Activated CD4-positive, alpha-beta T cell treated with anti-CD3 and anti-CD28 coated beads, Interleukin-2, amount 10 ng/mL, durations not matched to agents 24 days and 14 days (primary cell): ENCODE measurements around the gene ZBTB48. TPM values are rescaled to one million over a fixed set of nuclear protein-coding genes. Genes with fewer than 3 reads are reported as not detected.

ENCODE experiments used
- DNase-seq: peaks from one replicate; pipeline ENCODE4 v3.0.0; 2022
- H3K27ac Mint-ChIP-seq: one replicate; pipeline ENCODE4 v1.8.0; 2022; ENCODE audit warnings: mild to moderate bottlenecking, mixed read lengths
- H3K27me3 Mint-ChIP-seq: one replicate; pipeline ENCODE4 v1.8.0; 2022; ENCODE audit warnings: mixed read lengths
- H3K36me3 Mint-ChIP-seq: one replicate; pipeline ENCODE4 v1.8.0; 2022; ENCODE audit warnings: low read depth, mild to moderate bottlenecking, mixed read lengths
- H3K4me1 Mint-ChIP-seq: one replicate; pipeline ENCODE4 v1.8.0; 2021; ENCODE audit warnings: mixed read lengths
- H3K4me3 Mint-ChIP-seq: one replicate; pipeline ENCODE4 v1.8.0; 2022; ENCODE audit warnings: mild to moderate bottlenecking, moderate library complexity, mixed read lengths
- H3K9me3 Mint-ChIP-seq: one replicate; pipeline ENCODE4 v1.8.0; 2021; ENCODE audit warnings: mixed read lengths
- intact Hi-C: fragments of 100-400 bp; cut with micrococcal nuclease; formaldehyde crosslinking; loops from one replicate; pipeline ENCODE4 v1.15.1; 2023
- total RNA-seq: library from RNA; stranded (reverse); gene quantifications from 2 replicates; pipeline ENCODE4 v1.2.3, GENCODE V29; 2022

The ZBTB48 gene
- 32.9 and 37.8 TPM in 2 replicates for total RNA-seq

DNA sequence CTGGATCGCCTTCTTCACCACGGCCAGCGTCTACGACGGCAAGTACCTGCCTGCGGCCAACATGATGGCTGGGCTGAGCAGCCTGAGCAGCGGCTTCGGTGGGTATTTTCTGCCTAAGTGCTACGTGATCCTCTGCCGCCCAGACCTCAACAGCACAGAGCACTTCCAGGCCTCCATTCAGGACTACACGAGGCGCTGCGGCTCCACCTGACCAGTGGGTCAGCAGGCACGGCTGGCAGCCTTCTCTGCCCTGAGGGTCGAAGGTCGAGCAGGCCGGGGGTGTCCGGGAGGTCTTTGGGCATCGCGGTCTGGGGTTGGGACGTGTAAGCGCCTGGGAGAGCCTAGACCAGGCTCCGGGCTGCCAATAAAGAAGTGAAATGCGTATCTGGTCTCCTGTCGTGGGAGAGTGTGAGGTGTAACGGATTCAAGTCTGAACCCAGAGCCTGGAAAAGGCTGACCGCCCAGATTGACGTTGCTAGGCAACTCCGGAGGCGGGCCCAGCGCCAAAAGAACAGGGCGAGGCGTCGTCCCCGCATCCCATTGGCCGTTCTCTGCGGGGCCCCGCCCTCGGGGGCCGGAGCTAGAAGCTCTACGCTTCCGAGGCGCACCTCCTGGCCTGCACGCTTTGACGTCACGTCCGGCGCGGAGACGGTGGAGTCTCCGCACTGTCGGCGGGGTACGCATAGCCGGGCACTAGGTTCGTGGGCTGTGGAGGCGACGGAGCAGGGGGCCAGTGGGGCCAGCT is at the start of gene ZBTB48:
Gene ZBTB48, plus strand, starts transcription at position 621 of the 745 bp plus-strand sequence. CDS start 616 bp downstream, outside the sequence.
- DNase-seq: peak; percentile 99
- Mint-ChIP-seq H3K9me3 (no peaks in the 10 kb centered on the region), H3K4me1 (peaks cover 24% of the 10 kb centered on the region), H3K4me3 (peak within 1 kb of the TSS; percentile 96), H3K27me3 (no peaks in the 10 kb centered on the region), H3K27ac (peak within 1 kb of the TSS; percentile 93), H3K36me3 (peaks cover 7% of the 10 kb centered on the region)
- intact Hi-C loops: loop anchor here (1.0 kb wide), 2 partner anchors 22 to 25 kb away; partner anchors contain the start of gene NOL9

- Mint-ChIP-seq H3K9me3 (no peaks in the 10 kb centered on the region), H3K27ac (no peak overlapping the region), H3K36me3 (peaks cover 59% of the 10 kb centered on the region), H3K27me3 (no peaks in the 10 kb centered on the region), H3K4me1 (peaks cover 3% of the 10 kb centered on the region), H3K4me3 (no peak overlapping the region)
- no peak for DNase-seq
- intact Hi-C loops: no loop called here
Measured at GRCh38 chr1:6530504-6531160, 49.2 kb upstream of the ZBTB48 start.

- H3K27ac Mint-ChIP-seq: no peak overlapping the region
- no peaks in the 10 kb centered on the region for H3K27me3 Mint-ChIP-seq
- DNase-seq: no peak
- peaks cover 3% of the 10 kb centered on the region for H3K4me1 Mint-ChIP-seq
- H3K9me3 Mint-ChIP-seq: no peaks in the 10 kb centered on the region
- intact Hi-C loops: no loop called here
- no peak overlapping the region for H3K4me3 Mint-ChIP-seq
- H3K36me3 Mint-ChIP-seq: peaks cover 53% of the 10 kb centered on the region
Measured at GRCh38 chr1:6531996-6532395, 47.8 kb upstream of the ZBTB48 start.

DNA sequence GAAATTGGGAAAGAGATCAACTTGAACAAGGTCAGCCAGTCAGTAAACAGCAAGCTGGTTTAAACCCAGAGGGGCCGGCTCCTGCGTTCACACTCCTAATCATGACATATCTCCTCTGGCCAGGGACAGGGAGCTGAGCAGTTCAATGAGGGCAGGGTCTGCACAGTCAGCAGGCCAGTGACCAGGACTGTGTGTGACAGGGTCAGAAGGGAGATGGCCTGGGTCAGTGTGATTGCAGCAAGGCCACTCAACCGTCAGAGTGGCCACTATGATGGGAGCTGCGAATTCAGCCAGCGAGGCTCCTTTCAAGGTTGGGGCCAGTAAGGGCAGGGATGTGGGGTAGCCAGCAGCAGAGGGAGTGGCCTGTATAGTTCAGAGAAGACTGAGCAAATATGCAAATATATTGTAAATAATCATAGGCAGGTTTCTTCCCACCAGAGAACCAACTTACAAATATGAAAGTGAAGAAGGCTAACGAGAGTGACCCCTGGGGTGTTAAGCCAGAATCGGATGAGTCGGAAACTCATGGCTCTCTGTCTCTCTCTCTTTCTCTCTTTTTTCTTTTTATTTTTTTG is 45.5 kb upstream of the ZBTB48 start:
- intact Hi-C loops: no loop called here
- Mint-ChIP-seq H3K4me3 (no peak overlapping the region), H3K9me3 (no peaks in the 10 kb centered on the region), H3K27ac (no peak overlapping the region), H3K4me1 (peaks cover 3% of the 10 kb centered on the region), H3K36me3 (peaks cover 39% of the 10 kb centered on the region), H3K27me3 (no peaks in the 10 kb centered on the region)
- DNase-seq: no peak

DNA sequence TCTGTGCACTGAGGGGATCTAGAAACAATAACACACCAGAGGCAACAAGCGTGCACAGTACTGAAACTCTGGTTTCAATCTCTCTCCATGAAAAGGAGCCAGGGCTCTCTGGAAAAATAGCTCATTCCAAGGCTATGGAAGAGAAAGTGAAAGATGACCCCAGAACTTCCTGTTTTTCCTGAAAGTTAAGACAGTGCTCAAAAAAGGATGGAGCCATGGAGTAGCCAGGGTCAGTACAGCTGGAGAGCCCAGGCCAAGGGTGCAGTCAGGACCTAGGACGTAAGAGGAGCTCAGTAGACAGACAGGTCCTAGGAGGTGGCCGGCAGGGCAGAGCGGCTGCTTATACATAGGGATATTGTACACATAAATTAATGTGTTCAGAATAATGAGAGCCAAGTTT is 44.6 kb upstream of the ZBTB48 start:
- H3K4me3 Mint-ChIP-seq: no peak overlapping the region
- H3K27ac Mint-ChIP-seq: no peak overlapping the region
- peaks cover 5% of the 10 kb centered on the region for H3K4me1 Mint-ChIP-seq
- peaks cover 40% of the 10 kb centered on the region for H3K36me3 Mint-ChIP-seq
- no peak for DNase-seq
- H3K27me3 Mint-ChIP-seq: no peaks in the 10 kb centered on the region
- H3K9me3 Mint-ChIP-seq: no peaks in the 10 kb centered on the region
- intact Hi-C loops: no loop called here

- peaks cover 36% of the 10 kb centered on the region for H3K36me3 Mint-ChIP-seq
- intact Hi-C loops: no loop called here
- peaks cover 5% of the 10 kb centered on the region for H3K4me1 Mint-ChIP-seq
- H3K9me3 Mint-ChIP-seq: no peaks in the 10 kb centered on the region
- no peaks in the 10 kb centered on the region for H3K27me3 Mint-ChIP-seq
- no peak overlapping the region for H3K4me3 Mint-ChIP-seq
- H3K27ac Mint-ChIP-seq: no peak overlapping the region
- no peak for DNase-seq
Measured at GRCh38 chr1:6536291-6536690, 43.5 kb upstream of the ZBTB48 start.

- Mint-ChIP-seq H3K27me3 (no peaks in the 10 kb centered on the region), H3K4me3 (no peak overlapping the region), H3K27ac (no peak overlapping the region), H3K9me3 (no peaks in the 10 kb centered on the region), H3K4me1 (peaks cover 5% of the 10 kb centered on the region), H3K36me3 (peaks cover 25% of the 10 kb centered on the region)
- intact Hi-C loops: no loop called here
- no peak for DNase-seq
Measured at GRCh38 chr1:6538956-6539355, 40.8 kb upstream of the ZBTB48 start.

GRCh38 chr1:6544831-6545230 is 35.0 kb upstream of the ZBTB48 start:
- peak overlapping the region; percentile 46 for H3K4me3 Mint-ChIP-seq
- peaks cover 25% of the 10 kb centered on the region for H3K4me1 Mint-ChIP-seq
- H3K36me3 Mint-ChIP-seq: peaks cover 55% of the 10 kb centered on the region
- DNase-seq: no peak
- intact Hi-C loops: no loop called here
- no peaks in the 10 kb centered on the region for H3K27me3 Mint-ChIP-seq
- peak overlapping the region; percentile 43 for H3K27ac Mint-ChIP-seq
- no peaks in the 10 kb centered on the region for H3K9me3 Mint-ChIP-seq

GRCh38 chr1:6545276-6546112 is 34.3 kb upstream of the ZBTB48 start:
- DNase-seq: peak; percentile 67
- intact Hi-C loops: no loop called here
- no peaks in the 10 kb centered on the region for H3K27me3 Mint-ChIP-seq
- peak overlapping the region; percentile 46 for H3K4me3 Mint-ChIP-seq
- H3K9me3 Mint-ChIP-seq: no peaks in the 10 kb centered on the region
- peaks cover 58% of the 10 kb centered on the region for H3K36me3 Mint-ChIP-seq
- peak overlapping the region; percentile 43 for H3K27ac Mint-ChIP-seq
- H3K4me1 Mint-ChIP-seq: peaks cover 27% of the 10 kb centered on the region

DNA sequence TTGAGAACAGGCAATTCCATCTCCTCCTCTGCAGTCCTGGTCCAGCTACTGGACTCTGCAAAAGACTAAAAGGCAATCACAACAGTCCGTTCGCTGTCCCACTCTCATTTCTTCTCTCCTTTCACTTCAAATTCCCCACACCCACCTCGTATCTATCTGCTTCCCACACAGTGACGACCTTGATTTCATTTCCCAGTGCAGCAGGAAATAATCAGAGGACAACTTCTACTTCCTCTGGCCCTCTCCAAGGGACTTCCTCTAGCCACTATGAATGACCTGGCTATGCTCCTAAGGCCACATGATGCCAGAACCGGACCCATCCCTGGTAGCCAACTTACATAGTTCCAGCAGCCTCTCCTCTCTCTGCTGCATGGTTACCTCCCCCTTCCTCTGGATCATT is 33.5 kb upstream of the ZBTB48 start:
- no peak for DNase-seq
- Mint-ChIP-seq H3K4me1 (peaks cover 27% of the 10 kb centered on the region), H3K36me3 (peaks cover 55% of the 10 kb centered on the region), H3K27ac (peak overlapping the region; percentile 69), H3K9me3 (no peaks in the 10 kb centered on the region), H3K4me3 (peak overlapping the region; percentile 46), H3K27me3 (no peaks in the 10 kb centered on the region)
- intact Hi-C loops: no loop called here

- Mint-ChIP-seq H3K9me3 (no peaks in the 10 kb centered on the region), H3K4me1 (peaks cover 29% of the 10 kb centered on the region), H3K27ac (peak overlapping the region; percentile 46), H3K27me3 (no peaks in the 10 kb centered on the region), H3K4me3 (no peak overlapping the region), H3K36me3 (peaks cover 49% of the 10 kb centered on the region)
- no peak for DNase-seq
- intact Hi-C loops: no loop called here
Measured at GRCh38 chr1:6547301-6547700, 32.5 kb upstream of the ZBTB48 start.

- no peaks in the 10 kb centered on the region for H3K27me3 Mint-ChIP-seq
- H3K4me1 Mint-ChIP-seq: peaks cover 16% of the 10 kb centered on the region
- peak within 1 kb of the TSS; percentile 85 for H3K4me3 Mint-ChIP-seq
- peak within 1 kb of the TSS; percentile 75 for H3K27ac Mint-ChIP-seq
- peak; percentile 99 for DNase-seq
- H3K36me3 Mint-ChIP-seq: peaks cover 8% of the 10 kb centered on the region
- H3K9me3 Mint-ChIP-seq: no peaks in the 10 kb centered on the region
- intact Hi-C loops: loop anchor here (1.0 to 5.0 kb wide), 6 partner anchors 25 to 147 kb away; partner anchors contain the start of genes DNAJC11, PLEKHG5 and ZBTB48
Measured at GRCh38 chr1:6554031-6554906, 25.5 kb upstream of the ZBTB48 start, which contains the start of gene NOL9. TSS of gene NOL9 (minus strand) at chr1:6554513. CDS start at chr1:6554502, 11 bp downstream.
